Heart left ventricle (tissue), 13 donors: ENCODE data around the gene SAXO1.

Experiments used
- CTCF ChIP-seq, 12 donors: fragments of 200-600 bp; sonication (generic) in 4 of 12; IDR thresholded peaks; one replicate each; pipeline versions ENCODE4 v1.5.0 to v1.8.0; 2018 to 2022; ENCODE audit warnings: antibody characterized with exemption in 12 of 12, mild to moderate bottlenecking in 5 of 12
- POLR2A ChIP-seq, 2 donors: fragments of 450-650 bp; IDR thresholded peaks; one replicate each; pipeline ENCODE4 v1.6.1; 2017; ENCODE audit warnings: antibody characterized with exemption in 2 of 2, mild to moderate bottlenecking in 2 of 2, moderate library complexity in 2 of 2
- donor health status: ischemic (EF 13 %, LVEDD 7.1; RV severe dilation, severe dysfunction).
- donor health status: DM: no; HTN: yes; CAD: no.
- donor health status: DM: no; HTN: no; CAD: no.
- donor health status: ischemic (EF 25% LVEDD 6.9; RV normal size, moderate dysfunction).
- donor health status: ischemic (EF 25% LVEDD 5.7; RV mildly dilated, moderate dysfunction).
- donor health status: ischemic (EF 35%, LVEDD 5.7; RV mildly dilated, moderate dysfunction).
- donor health status: nonischemic (EF 11% LVEDD 7.7; RV severe dilation, severe dysfunction).
- donor health status: DM: yes; HTN: yes; CAD: no.
- donor health status: PGD.
- donor health status: ischemic (EF 29% LVEDD 5.4; RV normal size, mild dysfunction).
- donor health status: nonischemic (EF 23%, LVEDD 6.1; RV moderate dilation, normal function).

DNA sequence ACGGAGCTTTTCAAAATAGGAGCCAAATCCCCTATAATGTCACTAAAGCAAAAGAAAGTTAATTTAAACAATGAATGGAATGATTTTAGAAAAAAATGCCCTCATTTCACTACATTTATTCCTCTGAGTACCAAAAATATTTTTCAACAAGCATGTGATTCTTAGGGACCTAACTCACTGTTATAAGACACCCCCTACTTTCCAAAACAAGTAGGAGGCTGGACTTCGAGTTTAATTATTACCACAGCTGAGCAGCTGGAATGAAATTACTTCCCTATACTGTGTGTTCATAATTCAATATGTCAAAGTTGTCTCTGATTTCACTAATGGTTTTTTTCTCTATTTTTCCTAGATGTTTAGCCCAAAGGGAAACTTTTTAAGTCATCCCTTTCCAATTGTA lies 61.6 kb downstream of the SAXO1 start:
- no peak for TF ChIP-seq CTCF (IDR thresholded peaks at IDR 0.05)
- no peak for TF ChIP-seq POLR2A (IDR thresholded peaks at IDR 0.05)
